Measurements from ENCODE around the gene GLI2. TPM values are rescaled to one million over a fixed set of nuclear protein-coding genes. Genes with fewer than 3 reads are reported as not detected.

The GLI2 gene
- 1 to 10 TPM in 1 of 5 experiments, not detected in 4; 1.6 TPM for total RNA-seq
- polyA plus RNA-seq, result not detected
- not detected for total RNA-seq

- DNase-seq, result peak in 1 of 9 donors; percentile 51
- Histone ChIP-seq H3K27ac (ENCODE audit: low read depth, low read length) (no peak within 1 kb of the TSS), H3K4me3 (ENCODE audit: low read length) (no peak within 1 kb of the TSS), H3K27me3 (ENCODE audit: control insufficient read depth in 2 of 2, insufficient read depth in 2 of 2, low read length in 2 of 2) (no peaks in the 10 kb centered on the region), H3K36me3 (ENCODE audit: control insufficient read depth in 2 of 3, insufficient read depth in 3 of 3, low read length in 3 of 3) (no peaks in the 10 kb centered on the region), H3K4me1 (ENCODE audit: control insufficient read depth in 2 of 2, insufficient read depth in 2 of 2, low read length in 2 of 2) (no peaks in the 10 kb centered on the region), H3K9me3 (ENCODE audit: control insufficient read depth in 2 of 3, low read length in 3 of 3) (no peaks in the 10 kb centered on the region)
- intact Hi-C loops (cut with micrococcal nuclease), result no loop called here
- ChIA-PET POLR2A (no interaction called here), CTCF (no interaction called here)
- H3K27me3 Mint-ChIP-seq, result peaks cover 48 to 77% (median 65%) of the 10 kb centered on the region in 5 donors
- peak within 1 kb of the TSS in 4 of 10 donors; percentile 25 to 71 (median 39) for H3K4me3 Mint-ChIP-seq
- peaks cover 0 to 3% (median 0%) of the 10 kb centered on the region in 11 donors for H3K9me3 Mint-ChIP-seq
- H3K27ac Mint-ChIP-seq, result no peak within 1 kb of the TSS
- H3K4me1 Mint-ChIP-seq, result peaks cover 0 to 21% (median 7%) of the 10 kb centered on the region in 7 donors
- no peak for ATAC-seq
- H3K36me3 Mint-ChIP-seq, result peaks cover 0 to 4% (median 0%) of the 10 kb centered on the region in 5 donors
Measured at GRCh38 chr2:120735746-120736170, at the start of gene GLI2. Gene GLI2 (plus strand): TSS chr2:120735868. CDS start chr2:120797321, 61,453 bp downstream.

GRCh38 chr2:120685974-120686297 lies 49.7 kb upstream of the GLI2 start:
- H3K4me3 Mint-ChIP-seq, result no peak overlapping the region
- Histone ChIP-seq H3K27me3 (ENCODE audit: control insufficient read depth in 2 of 2, insufficient read depth in 2 of 2, low read length in 2 of 2) (no peaks in the 10 kb centered on the region), H3K9me3 (ENCODE audit: control insufficient read depth in 2 of 3, low read length in 3 of 3) (no peaks in the 10 kb centered on the region), H3K27ac (ENCODE audit: low read depth, low read length) (no peak overlapping the region), H3K4me3 (ENCODE audit: low read length) (no peak overlapping the region), H3K36me3 (ENCODE audit: control insufficient read depth in 2 of 3, insufficient read depth in 3 of 3, low read length in 3 of 3) (no peaks in the 10 kb centered on the region), H3K4me1 (ENCODE audit: control insufficient read depth in 2 of 2, insufficient read depth in 2 of 2, low read length in 2 of 2) (no peaks in the 10 kb centered on the region)
- H3K4me1 Mint-ChIP-seq, result no peaks in the 10 kb centered on the region
- H3K9me3 Mint-ChIP-seq, result peaks cover 0 to 4% (median 0%) of the 10 kb centered on the region in 11 donors
- CTCF ChIA-PET, result no interaction called here
- H3K36me3 Mint-ChIP-seq, result no peaks in the 10 kb centered on the region
- POLR2A ChIA-PET, result no interaction called here
- DNase-seq (no peak), ATAC-seq (no peak)
- H3K27ac Mint-ChIP-seq, result no peak overlapping the region
- H3K27me3 Mint-ChIP-seq, result peaks cover 5 to 53% (median 15%) of the 10 kb centered on the region in 5 donors
- intact Hi-C loops (cut with micrococcal nuclease), result no loop called here

- Histone ChIP-seq H3K27ac (ENCODE audit: low read depth, low read length) (no peak overlapping the region), H3K27me3 (ENCODE audit: control insufficient read depth in 2 of 2, insufficient read depth in 2 of 2, low read length in 2 of 2) (no peaks in the 10 kb centered on the region), H3K9me3 (ENCODE audit: control insufficient read depth in 2 of 3, low read length in 3 of 3) (no peaks in the 10 kb centered on the region), H3K36me3 (ENCODE audit: control insufficient read depth in 2 of 3, insufficient read depth in 3 of 3, low read length in 3 of 3) (no peaks in the 10 kb centered on the region), H3K4me3 (ENCODE audit: low read length) (no peak overlapping the region), H3K4me1 (ENCODE audit: control insufficient read depth in 2 of 2, insufficient read depth in 2 of 2, low read length in 2 of 2) (no peaks in the 10 kb centered on the region)
- CTCF ChIA-PET, result no interaction called here
- H3K27me3 Mint-ChIP-seq, result peaks cover 5 to 48% (median 15%) of the 10 kb centered on the region in 5 donors
- H3K36me3 Mint-ChIP-seq, result no peaks in the 10 kb centered on the region
- ATAC-seq (no peak), DNase-seq (no peak)
- POLR2A ChIA-PET, result no interaction called here
- H3K9me3 Mint-ChIP-seq, result peaks cover 0 to 4% (median 0%) of the 10 kb centered on the region in 11 donors
- intact Hi-C loops (cut with micrococcal nuclease), result no loop called here
- H3K4me3 Mint-ChIP-seq, result no peak overlapping the region
- no peak overlapping the region for H3K27ac Mint-ChIP-seq
- H3K4me1 Mint-ChIP-seq, result no peaks in the 10 kb centered on the region
Measured at GRCh38 chr2:120686511-120687168, 49.0 kb upstream of the GLI2 start.

DNA sequence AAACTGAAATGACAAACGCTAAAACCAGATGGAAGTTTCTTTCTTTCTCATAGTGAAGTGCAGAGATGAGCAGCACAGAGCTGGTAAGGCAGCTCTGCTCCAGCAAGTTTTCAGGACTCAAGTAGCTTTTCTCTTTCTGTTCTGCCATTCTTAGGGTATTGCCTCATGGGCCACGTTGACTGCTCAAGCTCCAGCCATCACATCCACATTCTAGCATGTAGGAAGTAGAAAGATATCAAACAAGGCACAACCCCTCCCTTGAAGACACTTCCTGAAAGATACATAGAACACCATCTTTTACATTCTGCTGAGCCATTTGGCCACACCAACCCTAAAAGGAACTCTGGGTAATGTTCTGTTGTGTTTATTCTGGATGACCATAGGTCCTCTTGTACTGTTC lies 48.5 kb upstream of the GLI2 start:
- no peak overlapping the region for H3K27ac ChIP-seq (ENCODE audit: low read depth, low read length)
- H3K4me3 Mint-ChIP-seq, result no peak overlapping the region
- ChIA-PET CTCF (no interaction called here), POLR2A (no interaction called here)
- no peaks in the 10 kb centered on the region for H3K36me3 ChIP-seq (ENCODE audit: control insufficient read depth in 2 of 3, insufficient read depth in 3 of 3, low read length in 3 of 3)
- H3K27me3 ChIP-seq (ENCODE audit: control insufficient read depth in 2 of 2, insufficient read depth in 2 of 2, low read length in 2 of 2), result no peaks in the 10 kb centered on the region
- H3K9me3 Mint-ChIP-seq, result peaks cover 0 to 4% (median 0%) of the 10 kb centered on the region in 11 donors
- no peak overlapping the region for H3K27ac Mint-ChIP-seq
- DNase-seq (no peak), ATAC-seq (no peak)
- H3K36me3 Mint-ChIP-seq, result no peaks in the 10 kb centered on the region
- peaks cover 5 to 44% (median 15%) of the 10 kb centered on the region in 5 donors for H3K27me3 Mint-ChIP-seq
- intact Hi-C loops (cut with micrococcal nuclease), result no loop called here
- no peaks in the 10 kb centered on the region for H3K4me1 ChIP-seq (ENCODE audit: control insufficient read depth in 2 of 2, insufficient read depth in 2 of 2, low read length in 2 of 2)
- H3K4me1 Mint-ChIP-seq, result no peaks in the 10 kb centered on the region
- H3K4me3 ChIP-seq (ENCODE audit: low read length), result no peak overlapping the region
- no peaks in the 10 kb centered on the region for H3K9me3 ChIP-seq (ENCODE audit: control insufficient read depth in 2 of 3, low read length in 3 of 3)

- H3K4me1 ChIP-seq (ENCODE audit: control insufficient read depth in 2 of 2, insufficient read depth in 2 of 2, low read length in 2 of 2), result no peaks in the 10 kb centered on the region
- no peaks in the 10 kb centered on the region for H3K9me3 ChIP-seq (ENCODE audit: control insufficient read depth in 2 of 3, low read length in 3 of 3)
- H3K27me3 ChIP-seq (ENCODE audit: control insufficient read depth in 2 of 2, insufficient read depth in 2 of 2, low read length in 2 of 2), result peaks cover 0 to 2% of the 10 kb centered on the region in 2 donors
- ATAC-seq, result no peak
- peaks cover 2 to 4% (median 2%) of the 10 kb centered on the region in 7 donors for H3K4me1 Mint-ChIP-seq
- no peak overlapping the region for H3K4me3 Mint-ChIP-seq
- no peak overlapping the region for H3K4me3 ChIP-seq (ENCODE audit: low read length)
- H3K36me3 Mint-ChIP-seq, result no peaks in the 10 kb centered on the region
- ChIA-PET POLR2A (interaction anchor here (0.6 kb wide), 1 partner anchor 1274 kb away, joined by 3 read pairs; no protein-coding TSS in a partner anchor), CTCF (interaction anchor here (0.5 kb wide), 1 partner anchor 13 kb away, joined by 3 read pairs; no protein-coding TSS in a partner anchor)
- DNase-seq, result no peak
- H3K27ac ChIP-seq (ENCODE audit: low read depth, low read length), result no peak overlapping the region
- no peaks in the 10 kb centered on the region for H3K36me3 ChIP-seq (ENCODE audit: control insufficient read depth in 2 of 3, insufficient read depth in 3 of 3, low read length in 3 of 3)
- intact Hi-C loops (cut with micrococcal nuclease), result loop anchor here in 1 of 2 donors (10.0 kb wide), 1 partner anchor 264 kb away; no protein-coding TSS in a partner anchor
- H3K27ac Mint-ChIP-seq, result no peak overlapping the region
- H3K9me3 Mint-ChIP-seq, result peaks cover 0 to 4% (median 0%) of the 10 kb centered on the region in 11 donors
- H3K27me3 Mint-ChIP-seq, result peaks cover 12 to 56% (median 26%) of the 10 kb centered on the region in 5 donors
Measured at GRCh38 chr2:120690521-120690920, 45.1 kb upstream of the GLI2 start.

- intact Hi-C loops (cut with micrococcal nuclease), result loop anchor here in 1 of 2 donors (10.0 kb wide), 1 partner anchor 263 kb away; no protein-coding TSS in a partner anchor
- H3K27me3 Mint-ChIP-seq, result peaks cover 21 to 58% (median 33%) of the 10 kb centered on the region in 5 donors
Measured at GRCh38 chr2:120691410-120691809, 44.3 kb upstream of the GLI2 start.

More at GRCh38 chr2:120691410-120691809, 44.3 kb upstream of the GLI2 start:
- POLR2A ChIA-PET, result no interaction called here
- Mint-ChIP-seq H3K9me3 (peaks cover 0 to 4% (median 0%) of the 10 kb centered on the region in 11 donors), H3K4me3 (no peak overlapping the region), H3K4me1 (peaks cover 4 to 6% (median 5%) of the 10 kb centered on the region in 7 donors), H3K27ac (no peak overlapping the region), H3K36me3 (no peaks in the 10 kb centered on the region)
- DNase-seq (no peak), ATAC-seq (no peak)
- Histone ChIP-seq H3K4me3 (ENCODE audit: low read length) (no peak overlapping the region), H3K9me3 (ENCODE audit: control insufficient read depth in 2 of 3, low read length in 3 of 3) (no peaks in the 10 kb centered on the region), H3K4me1 (ENCODE audit: control insufficient read depth in 2 of 2, insufficient read depth in 2 of 2, low read length in 2 of 2) (no peaks in the 10 kb centered on the region), H3K27ac (ENCODE audit: low read depth, low read length) (no peak overlapping the region), H3K36me3 (ENCODE audit: control insufficient read depth in 2 of 3, insufficient read depth in 3 of 3, low read length in 3 of 3) (no peaks in the 10 kb centered on the region), H3K27me3 (ENCODE audit: control insufficient read depth in 2 of 2, insufficient read depth in 2 of 2, low read length in 2 of 2) (peaks cover 0 to 7% of the 10 kb centered on the region in 2 donors)
- CTCF ChIA-PET, result interaction anchor here (0.5 kb wide), 1 partner anchor 11 kb away, joined by 3 read pairs; no protein-coding TSS in a partner anchor

All from naive thymus-derived CD4-positive, alpha-beta T cell (primary cell).